ENCODE results near the gene SLC25A10.

The SLC25A10 gene

DNA sequence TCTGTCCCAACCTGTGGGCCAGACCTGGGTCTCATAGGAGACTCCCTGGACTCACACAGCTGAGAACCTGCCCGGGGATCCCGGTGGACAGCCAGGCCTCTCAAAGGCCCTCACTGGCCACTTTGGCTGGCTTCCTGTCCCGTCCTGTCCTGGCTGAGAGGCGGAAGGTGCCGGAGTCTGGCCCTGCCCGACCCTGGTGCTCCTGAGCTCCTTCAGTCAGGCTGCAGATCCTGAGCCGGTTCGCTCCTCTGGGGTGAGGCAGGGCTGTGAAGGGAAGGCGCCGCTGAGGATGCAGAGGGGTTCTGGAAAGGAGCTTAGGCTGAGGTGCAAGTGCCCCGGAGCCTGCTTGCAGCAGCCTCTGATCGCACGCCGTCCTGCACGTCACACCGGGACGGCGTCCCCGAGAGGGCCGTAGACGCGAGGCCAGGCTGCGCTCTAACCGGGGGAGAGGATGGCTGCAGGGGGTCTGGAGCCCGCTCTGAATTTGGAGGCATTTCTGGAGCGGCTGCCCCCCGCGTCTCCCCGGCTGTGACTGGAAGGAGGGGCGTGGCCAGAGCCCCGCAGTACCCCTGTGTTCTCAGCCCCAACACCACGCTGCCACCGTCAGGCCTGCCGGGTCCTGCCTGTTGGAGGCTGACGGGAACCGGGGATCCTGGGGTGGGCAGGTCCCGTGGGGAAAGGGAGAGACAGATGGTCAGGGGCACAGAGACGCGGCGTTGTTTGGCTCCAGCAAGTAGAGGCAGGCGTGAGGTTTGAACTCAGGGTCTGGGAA, 24.1 kb upstream of the SLC25A10 start:
- no peak for DNase-seq (ENCODE audit: low read depth)

DNA sequence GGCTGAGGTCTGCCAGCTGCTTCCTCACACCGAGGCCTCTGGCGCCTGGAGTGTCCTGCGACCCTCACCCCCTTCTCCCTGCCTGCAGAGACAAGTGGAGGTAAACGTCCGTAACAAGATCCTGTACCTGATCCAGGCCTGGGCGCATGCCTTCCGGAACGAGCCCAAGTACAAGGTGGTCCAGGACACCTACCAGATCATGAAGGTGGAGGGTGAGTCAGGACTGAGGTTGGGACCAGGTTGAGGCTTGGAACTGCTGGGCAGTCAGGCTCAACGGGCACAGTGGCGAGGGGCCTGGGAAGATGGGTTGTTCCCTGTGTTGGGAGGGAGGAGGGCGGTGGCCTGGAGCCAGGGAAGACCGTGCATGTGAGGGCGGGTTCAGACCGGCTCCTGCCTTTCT, 23.5 kb upstream of the SLC25A10 start:
- no peak for DNase-seq (ENCODE audit: low read depth)

DNA sequence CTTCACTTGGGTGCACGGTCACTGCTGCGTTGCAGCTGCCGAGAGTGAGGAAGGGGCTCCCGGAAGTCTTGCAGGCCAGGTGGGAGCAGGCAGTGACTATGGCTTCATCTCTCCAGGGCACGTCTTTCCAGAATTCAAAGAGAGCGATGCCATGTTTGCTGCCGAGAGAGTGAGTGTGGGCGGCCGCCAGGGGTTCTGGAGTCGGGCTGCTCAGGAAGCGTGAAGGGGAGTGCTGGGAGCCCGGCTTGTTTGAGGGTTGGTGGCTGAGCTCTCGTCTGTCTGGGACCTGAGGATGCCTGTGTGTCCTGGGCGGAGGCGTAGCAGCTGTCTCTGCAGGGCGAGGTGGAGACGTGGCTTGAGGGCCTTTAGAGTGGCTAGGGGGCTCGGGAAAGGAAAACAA, 22.0 kb upstream of the SLC25A10 start:
- DNase-seq (ENCODE audit: low read depth) = no peak

GRCh38 chr17:81690549-81690948, 21.5 kb upstream of the SLC25A10 start:
- no peak for DNase-seq (ENCODE audit: low read depth)

DNA sequence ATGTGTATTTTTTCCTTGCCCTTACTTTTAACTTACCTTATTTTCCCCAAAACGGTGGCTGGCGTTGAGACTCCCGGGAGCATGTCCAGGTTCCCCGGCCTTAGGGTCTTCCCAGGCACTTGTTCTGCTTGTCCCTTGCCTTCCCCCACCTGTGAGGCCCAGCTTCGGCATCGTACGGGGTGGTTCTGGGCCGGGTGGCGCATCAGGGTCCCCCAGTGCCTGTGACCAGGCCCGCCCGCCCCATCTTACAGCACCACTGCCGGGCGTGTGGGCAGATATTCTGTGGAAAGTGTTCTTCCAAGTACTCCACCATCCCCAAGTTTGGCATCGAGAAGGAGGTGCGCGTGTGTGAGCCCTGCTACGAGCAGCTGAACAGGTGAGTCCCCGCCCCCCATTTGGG, 20.9 kb upstream of the SLC25A10 start:
- no peak for DNase-seq (ENCODE audit: low read depth)

DNA sequence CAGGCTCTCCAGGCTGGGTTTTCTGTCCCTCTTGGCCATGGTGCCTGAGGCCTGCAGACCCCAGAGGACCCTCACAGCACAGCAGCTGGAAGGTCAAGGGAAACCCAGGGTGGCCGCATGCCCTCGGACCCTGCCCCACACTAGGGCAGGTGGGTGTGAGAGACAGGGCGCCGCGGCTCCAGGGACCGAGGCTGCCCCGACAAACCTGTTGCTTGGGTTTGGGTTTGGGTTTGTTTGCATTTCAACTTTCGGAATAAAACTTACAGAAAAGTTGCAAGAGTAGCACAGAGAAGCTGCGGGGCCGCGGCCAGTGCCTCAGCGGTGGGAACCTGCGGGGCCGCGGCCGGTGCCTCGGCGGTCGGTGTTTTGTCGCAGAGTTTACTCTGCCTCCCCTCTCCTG, 20.5 kb upstream of the SLC25A10 start:
- no peak for DNase-seq (ENCODE audit: low read depth)

DNA sequence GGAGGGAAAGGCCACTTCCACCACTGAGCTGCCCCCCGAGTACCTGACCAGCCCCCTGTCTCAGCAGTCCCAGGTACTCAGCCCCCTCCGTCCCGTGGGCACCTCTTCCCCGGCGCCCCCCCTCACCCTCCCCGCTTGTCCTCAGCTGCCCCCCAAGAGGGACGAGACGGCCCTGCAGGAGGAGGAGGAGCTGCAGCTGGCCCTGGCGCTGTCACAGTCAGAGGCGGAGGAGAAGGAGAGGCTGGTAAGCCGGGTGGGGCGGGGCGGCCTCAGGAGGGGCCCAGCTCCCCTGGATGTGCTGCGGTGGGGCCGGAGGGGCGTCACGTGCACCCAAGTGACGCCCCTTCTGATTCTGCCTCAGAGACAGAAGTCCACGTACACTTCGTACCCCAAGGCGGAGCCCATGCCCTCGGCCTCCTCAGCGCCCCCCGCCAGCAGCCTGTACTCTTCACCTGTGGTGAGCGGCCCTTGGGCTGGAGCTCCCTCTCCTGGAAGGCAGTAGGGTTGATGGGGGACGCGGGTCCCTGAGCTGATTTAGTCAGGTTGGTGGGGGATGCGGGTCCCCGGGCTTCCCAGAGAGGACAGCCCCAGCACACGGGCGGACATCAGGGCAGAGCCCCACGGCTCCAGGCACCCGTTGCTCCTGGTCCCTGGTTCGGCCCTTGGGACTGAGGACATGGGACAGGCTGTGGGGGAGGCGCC, 18.4 kb upstream of the SLC25A10 start:
- DNase-seq (ENCODE audit: low read depth) = peak; percentile 27

DNA sequence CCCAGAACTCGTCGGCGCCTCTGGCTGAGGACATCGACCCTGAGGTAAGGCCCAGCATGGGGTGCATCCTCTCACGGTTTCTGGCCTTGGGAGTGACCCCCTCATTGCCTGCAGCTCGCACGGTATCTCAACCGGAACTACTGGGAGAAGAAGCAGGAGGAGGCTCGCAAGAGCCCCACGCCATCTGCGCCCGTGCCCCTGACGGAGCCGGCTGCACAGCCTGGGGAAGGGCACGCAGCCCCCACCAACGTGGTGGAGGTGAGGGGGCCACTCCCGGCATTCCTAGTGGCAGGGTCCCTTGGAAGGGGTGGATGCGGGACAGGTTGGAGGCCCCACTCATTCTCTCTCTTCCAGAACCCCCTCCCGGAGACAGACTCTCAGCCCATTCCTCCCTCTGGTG, 17.3 kb upstream of the SLC25A10 start:
- DNase-seq (ENCODE audit: low read depth) = no peak

DNA sequence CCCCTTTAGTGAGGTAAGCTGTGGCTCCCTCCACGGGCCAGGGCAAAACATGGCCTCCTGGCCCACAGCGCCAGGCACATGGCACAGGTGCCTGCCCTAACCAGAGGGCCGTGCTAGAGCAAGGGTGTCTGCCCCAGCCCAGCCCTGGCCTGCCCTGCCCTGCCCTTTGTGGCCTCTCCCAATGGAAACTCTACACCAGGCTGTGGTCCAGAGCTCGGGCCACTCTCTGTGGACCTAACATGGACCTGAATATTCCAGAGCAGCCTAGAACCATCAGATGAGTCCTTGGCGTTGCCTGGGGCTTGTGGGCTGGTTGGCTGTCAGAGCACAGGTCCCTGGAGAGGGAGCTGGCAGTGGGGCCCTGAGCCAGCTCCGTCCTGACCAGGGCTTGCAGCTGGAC, 16.9 kb upstream of the SLC25A10 start:
- DNase-seq (ENCODE audit: low read depth) = no peak

GRCh38 chr17:81695801-81696200, 16.3 kb upstream of the SLC25A10 start:
- no peak for DNase-seq (ENCODE audit: low read depth)

GRCh38 chr17:81696218-81696941, 15.7 kb upstream of the SLC25A10 start:
- no peak for DNase-seq (ENCODE audit: low read depth)

DNA sequence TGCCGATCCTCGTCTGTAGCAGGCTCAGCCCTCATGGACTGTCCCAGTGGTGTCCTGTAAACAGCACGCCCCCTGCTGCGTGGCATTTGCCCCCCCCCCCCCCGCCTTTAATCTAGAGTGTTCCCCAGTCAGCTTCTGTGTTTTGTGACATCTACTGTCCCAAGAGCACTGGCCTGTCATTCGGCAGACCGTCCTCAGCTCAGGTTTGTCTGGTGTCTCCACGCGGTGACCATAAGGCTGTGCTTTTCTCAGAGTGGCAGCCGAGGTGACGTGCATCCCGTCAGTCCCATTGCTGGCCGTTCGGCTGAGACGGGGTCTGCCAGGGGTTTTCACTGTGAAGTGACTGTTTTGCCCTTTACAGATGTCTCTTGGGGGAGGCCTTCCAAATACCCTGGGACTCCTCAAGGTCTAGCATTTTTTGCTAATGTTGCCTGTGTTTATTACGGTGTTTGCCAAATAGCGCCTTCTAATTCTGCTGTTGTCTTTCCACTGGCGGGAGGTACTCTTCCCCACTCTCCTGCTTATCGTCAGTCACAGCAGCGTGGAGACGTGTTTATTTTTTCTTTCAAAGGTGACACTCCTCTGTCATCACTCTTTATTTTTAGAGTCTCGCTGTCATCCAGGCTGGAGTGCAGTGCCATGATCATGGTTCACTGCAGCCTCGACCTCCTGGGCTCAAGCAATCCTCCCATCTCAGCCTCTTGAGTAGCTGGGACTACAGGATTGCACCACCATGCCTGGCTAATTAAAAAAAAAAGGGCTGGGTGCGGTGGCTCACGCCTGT, 14.6 kb upstream of the SLC25A10 start:
- no peak for DNase-seq (ENCODE audit: low read depth)

DNA sequence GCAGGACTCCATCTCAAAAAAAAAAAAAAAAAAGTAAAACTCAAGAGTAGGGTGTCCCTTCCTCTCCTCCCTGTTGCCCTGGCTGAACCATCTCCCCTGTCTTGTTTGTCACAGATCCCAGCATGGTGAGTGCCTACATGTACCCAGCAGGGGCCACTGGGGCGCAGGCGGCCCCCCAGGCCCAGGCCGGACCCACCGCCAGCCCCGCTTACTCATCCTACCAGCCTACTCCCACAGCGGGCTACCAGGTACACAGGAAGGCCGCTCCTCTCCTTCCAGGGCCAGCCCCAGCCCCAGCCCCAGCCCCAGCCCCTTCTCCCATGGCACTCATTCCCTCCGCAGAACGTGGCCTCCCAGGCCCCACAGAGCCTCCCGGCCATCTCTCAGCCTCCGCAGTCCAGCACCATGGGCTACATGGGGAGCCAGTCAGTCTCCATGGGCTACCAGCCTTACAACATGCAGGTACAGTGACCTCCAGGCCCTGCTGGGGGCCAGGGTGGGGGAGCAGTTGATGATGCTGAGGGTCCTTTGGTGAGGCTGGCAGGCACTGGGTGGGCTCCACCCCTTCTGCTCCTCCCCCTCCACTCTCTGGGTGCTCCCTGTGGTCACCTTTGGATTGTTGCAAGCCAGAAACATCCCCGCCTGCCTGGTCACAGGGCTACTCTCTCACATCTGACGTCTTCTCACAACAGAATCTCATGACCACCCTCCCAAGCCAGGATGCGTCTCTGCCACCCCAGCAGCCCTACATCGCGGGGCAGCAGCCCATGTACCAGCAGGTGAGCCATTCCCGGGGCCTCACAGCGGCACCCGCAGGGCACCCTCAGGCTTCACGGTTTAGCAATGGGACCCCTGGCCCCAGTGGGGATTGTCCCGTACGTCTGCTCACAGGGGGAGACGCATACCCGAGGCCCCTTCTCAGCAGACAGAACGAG, 11.5 kb upstream of the SLC25A10 start:
- no peak for DNase-seq (ENCODE audit: low read depth)

DNA sequence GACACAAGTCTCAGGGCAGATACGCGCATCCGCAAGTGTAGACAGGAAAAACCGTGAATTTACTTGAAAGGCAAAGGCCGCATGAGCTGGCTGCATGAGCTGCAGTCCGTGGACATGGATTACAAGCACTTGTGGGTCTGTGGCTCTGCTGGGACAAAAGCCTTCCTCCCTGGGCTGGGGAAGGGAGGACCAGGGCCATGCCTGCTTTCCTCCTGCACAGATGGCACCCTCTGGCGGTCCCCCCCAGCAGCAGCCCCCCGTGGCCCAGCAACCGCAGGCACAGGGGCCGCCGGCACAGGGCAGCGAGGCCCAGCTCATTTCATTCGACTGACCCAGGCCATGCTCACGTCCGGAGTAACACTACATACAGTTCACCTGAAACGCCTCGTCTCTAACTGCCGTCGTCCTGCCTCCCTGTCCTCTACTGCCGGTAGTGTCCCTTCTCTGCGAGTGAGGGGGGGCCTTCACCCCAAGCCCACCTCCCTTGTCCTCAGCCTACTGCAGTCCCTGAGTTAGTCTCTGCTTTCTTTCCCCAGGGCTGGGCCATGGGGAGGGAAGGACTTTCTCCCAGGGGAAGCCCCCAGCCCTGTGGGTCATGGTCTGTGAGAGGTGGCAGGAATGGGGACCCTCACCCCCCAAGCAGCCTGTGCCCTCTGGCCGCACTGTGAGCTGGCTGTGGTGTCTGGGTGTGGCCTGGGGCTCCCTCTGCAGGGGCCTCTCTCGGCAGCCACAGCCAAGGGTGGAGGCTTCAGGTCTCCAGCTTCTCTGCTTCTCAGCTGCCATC, 10.6 kb upstream of the SLC25A10 start:
- peak; percentile 59 for DNase-seq (ENCODE audit: low read depth)

DNA sequence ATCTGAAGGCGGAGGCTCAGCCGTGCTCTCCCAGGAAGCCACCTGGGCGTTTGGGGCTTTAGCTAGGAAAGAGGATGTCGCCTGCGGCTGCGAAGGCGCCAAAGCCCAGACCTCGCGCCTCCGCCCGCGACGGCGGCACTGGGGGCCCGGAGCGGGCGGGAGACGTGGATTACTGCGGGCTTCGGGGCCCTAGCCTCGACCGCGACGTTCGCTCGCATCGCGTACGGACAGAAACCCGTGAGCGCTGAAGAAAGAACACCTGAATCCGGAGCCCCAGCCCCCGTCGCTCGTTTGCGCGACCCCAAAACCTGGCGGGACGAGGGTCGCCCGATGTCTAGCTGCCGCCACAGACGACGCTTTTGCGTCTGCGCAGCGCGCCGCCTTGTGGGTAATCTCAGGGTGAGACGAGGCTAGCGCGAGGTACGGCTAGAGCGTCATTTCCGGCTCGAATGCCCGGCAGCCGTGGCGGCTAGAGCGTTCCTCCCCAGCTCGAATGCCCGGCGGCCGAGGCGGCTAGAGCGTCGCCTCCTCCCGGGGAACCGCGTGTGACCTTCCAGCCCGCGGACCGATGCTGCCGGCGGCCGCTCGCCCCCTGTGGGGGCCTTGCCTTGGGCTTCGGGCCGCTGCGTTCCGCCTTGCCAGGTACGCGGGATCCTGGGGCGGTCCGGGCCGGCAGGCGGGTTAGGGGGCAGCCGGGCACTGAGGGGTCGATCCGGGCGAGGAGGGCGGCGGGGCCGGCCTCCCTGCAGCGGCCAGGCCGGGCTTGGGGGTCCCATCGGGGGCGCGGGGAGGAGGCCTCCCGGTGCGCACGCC, 8.9 kb upstream of the SLC25A10 start, which contains the start of gene MRPL12:
MRPL12 (plus strand) TSS at position 434 of the 813 bp plus-strand sequence; CDS start at position 569, 135 bp downstream.
- DNase-seq (ENCODE audit: low read depth) = peak; percentile 97

DNA sequence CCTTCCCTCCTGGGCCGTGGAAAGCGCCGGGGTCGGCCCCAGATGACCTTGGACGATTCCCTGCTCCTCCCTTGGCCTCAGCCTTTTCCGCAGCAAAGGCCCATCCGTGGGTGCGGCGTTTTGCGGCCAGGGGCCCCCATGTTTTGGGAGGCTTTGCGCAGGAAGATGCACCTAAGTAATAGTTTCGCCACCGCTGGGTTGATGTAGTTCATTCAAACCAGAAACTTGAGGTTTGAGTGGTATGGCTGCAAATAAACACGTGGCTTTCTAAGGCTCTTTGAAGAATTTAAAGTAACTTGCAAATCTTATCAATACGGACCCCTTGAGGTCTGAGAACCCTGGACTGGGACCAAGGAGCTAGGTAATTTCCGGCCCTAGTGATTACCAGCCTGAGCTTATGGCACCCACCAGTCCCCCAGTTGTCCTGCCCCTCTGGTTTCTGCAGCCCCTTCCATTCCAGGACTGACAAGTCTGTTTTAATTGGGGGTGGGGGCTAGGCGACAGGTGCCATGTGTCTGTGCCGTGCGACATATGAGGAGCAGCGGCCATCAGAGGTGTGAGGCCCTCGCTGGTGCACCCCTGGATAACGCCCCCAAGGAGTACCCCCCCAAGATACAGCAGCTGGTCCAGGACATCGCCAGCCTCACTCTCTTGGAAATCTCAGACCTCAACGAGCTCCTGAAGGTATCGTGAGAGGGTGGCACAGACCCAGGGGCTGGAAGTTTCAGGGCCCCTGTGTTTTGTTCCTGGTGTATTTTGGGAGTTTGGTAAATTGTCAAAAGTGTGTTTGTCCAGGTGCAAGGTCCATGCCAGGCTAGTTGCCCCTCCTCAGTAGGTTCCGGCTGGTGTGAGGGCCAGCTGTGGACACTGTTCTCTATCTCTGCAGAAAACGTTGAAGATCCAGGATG, 8.1 kb upstream of the SLC25A10 start:
- DNase-seq (ENCODE audit: low read depth) = peak; percentile 28

GRCh38 chr17:81705518-81706231, 6.4 kb upstream of the SLC25A10 start:
- no peak for DNase-seq (ENCODE audit: low read depth)

DNA sequence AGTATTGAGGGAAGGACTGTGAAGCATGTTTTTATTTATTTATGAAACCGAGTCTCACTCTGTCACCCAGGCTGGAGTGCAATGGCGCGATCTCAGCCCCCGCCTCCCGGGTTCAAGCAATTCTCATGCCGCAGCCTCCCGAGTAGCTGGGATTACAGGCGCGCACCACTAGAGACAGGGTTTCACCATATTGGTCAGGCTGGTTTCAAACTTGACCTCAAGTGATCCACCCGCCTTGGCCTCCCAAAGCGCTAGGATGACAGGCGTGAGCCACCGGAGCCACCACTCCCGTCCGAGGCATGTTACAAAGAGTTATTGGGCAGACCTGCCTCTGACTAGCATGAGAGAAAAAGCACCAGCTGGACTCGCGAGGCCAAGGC, 5.9 kb upstream of the SLC25A10 start:
- DNase-seq (ENCODE audit: low read depth) = no peak

Data from ELR (cell line).